G401 (cell line): ENCODE data around the gene OBP2B. TPM values are rescaled to one million over a fixed set of nuclear protein-coding genes. Genes with fewer than 3 reads are reported as not detected.

ENCODE experiments used
- DNase-seq: peaks from one replicate; pipeline ENCODE4 v3.0.0-alpha.2; 2015; ENCODE audit warnings: low spot score
- in situ Hi-C: cut with HindIII; loops from 2 replicates; pipeline ENCODE4 v1.10.0; 2016; ENCODE audit warnings: low sequenced_read_pairs, mixed read lengths
- total RNA-seq: library from RNA; depleted of rRNA; stranded (reverse); fragments of >200 nt; shearing (Covaris generic); gene quantifications from 2 replicates; pipeline ENCODE4 v1.2.3, GENCODE V29; 2014

The OBP2B gene
- total RNA-seq, 1 experiment from 2014 or later, result not detected

- DNase-seq, result no peak
- in situ Hi-C loops, result no loop called here
These were observed 4.1 kb downstream of the OBP2B start for GRCh38 chr9:133204993-133205336.

GRCh38 chr9:133204335-133204992, 4.6 kb downstream of the OBP2B start:
- DNase-seq, result no peak
- in situ Hi-C loops, result no loop called here

GRCh38 chr9:133203506-133204075, 5.5 kb downstream of the OBP2B start:
- in situ Hi-C loops, result no loop called here
- no peak for DNase-seq

- in situ Hi-C loops, result no loop called here
- DNase-seq, result no peak
These were observed 6.2 kb downstream of the OBP2B start for GRCh38 chr9:133202688-133203453.

- DNase-seq, result no peak
- in situ Hi-C loops, result no loop called here
These were observed 6.9 kb downstream of the OBP2B start for GRCh38 chr9:133202145-133202513.

- in situ Hi-C loops, result no loop called here
- no peak for DNase-seq
These were observed 7.5 kb downstream of the OBP2B start for GRCh38 chr9:133201424-133202144.

GRCh38 chr9:133200631-133201030, 8.4 kb downstream of the OBP2B start:
- no peak for DNase-seq
- in situ Hi-C loops, result no loop called here

- DNase-seq, result peak; percentile 8
- in situ Hi-C loops, result no loop called here
These were observed 9.3 kb downstream of the OBP2B start for GRCh38 chr9:133199648-133200321.

GRCh38 chr9:133195029-133195428, 14.0 kb downstream of the OBP2B start:
- no peak for DNase-seq
- in situ Hi-C loops, result no loop called here

- in situ Hi-C loops, result no loop called here
- no peak for DNase-seq
These were observed 14.5 kb downstream of the OBP2B start for GRCh38 chr9:133194597-133194996.

- in situ Hi-C loops, result no loop called here
- no peak for DNase-seq
These were observed 17.1 kb downstream of the OBP2B start for GRCh38 chr9:133191989-133192388.

- DNase-seq, result no peak
- in situ Hi-C loops, result no loop called here
These were observed 19.2 kb downstream of the OBP2B start for GRCh38 chr9:133189826-133190225.

GRCh38 chr9:133188843-133189180, 20.2 kb downstream of the OBP2B start:
- in situ Hi-C loops, result no loop called here
- no peak for DNase-seq

- in situ Hi-C loops, result no loop called here
- peak; percentile 7 for DNase-seq
These were observed 20.8 kb downstream of the OBP2B start for GRCh38 chr9:133188006-133188842.

GRCh38 chr9:133187561-133188005, 21.5 kb downstream of the OBP2B start:
- in situ Hi-C loops, result no loop called here
- no peak for DNase-seq

GRCh38 chr9:133186736-133187135, 22.3 kb downstream of the OBP2B start:
- in situ Hi-C loops, result no loop called here
- no peak for DNase-seq

- in situ Hi-C loops, result no loop called here
- DNase-seq, result peak; percentile 67
These were observed 24.1 kb downstream of the OBP2B start for GRCh38 chr9:133184971-133185370.

- no peak for DNase-seq
- in situ Hi-C loops, result no loop called here
These were observed 26.9 kb downstream of the OBP2B start for GRCh38 chr9:133182151-133182550.

GRCh38 chr9:133181561-133181960, 27.5 kb downstream of the OBP2B start:
- in situ Hi-C loops, result no loop called here
- DNase-seq, result no peak
